OCI-M2 (cell line): Measurements from ENCODE around the gene SBNO2.
A peak's percentile ranks its signal among the peaks of the same experiment; 100 is the strongest.

Source experiments
- DNase-seq: peaks from one replicate; lab custom pipeline; 2025; ENCODE audit not compliant: unreplicated experiment; lab: John Stamatoyannopoulos, UW

Gene SBNO2

GRCh38 chr19:1106841-1107660, 67.0 kb downstream of the SBNO2 start:
- no peak for DNase-seq

DNA sequence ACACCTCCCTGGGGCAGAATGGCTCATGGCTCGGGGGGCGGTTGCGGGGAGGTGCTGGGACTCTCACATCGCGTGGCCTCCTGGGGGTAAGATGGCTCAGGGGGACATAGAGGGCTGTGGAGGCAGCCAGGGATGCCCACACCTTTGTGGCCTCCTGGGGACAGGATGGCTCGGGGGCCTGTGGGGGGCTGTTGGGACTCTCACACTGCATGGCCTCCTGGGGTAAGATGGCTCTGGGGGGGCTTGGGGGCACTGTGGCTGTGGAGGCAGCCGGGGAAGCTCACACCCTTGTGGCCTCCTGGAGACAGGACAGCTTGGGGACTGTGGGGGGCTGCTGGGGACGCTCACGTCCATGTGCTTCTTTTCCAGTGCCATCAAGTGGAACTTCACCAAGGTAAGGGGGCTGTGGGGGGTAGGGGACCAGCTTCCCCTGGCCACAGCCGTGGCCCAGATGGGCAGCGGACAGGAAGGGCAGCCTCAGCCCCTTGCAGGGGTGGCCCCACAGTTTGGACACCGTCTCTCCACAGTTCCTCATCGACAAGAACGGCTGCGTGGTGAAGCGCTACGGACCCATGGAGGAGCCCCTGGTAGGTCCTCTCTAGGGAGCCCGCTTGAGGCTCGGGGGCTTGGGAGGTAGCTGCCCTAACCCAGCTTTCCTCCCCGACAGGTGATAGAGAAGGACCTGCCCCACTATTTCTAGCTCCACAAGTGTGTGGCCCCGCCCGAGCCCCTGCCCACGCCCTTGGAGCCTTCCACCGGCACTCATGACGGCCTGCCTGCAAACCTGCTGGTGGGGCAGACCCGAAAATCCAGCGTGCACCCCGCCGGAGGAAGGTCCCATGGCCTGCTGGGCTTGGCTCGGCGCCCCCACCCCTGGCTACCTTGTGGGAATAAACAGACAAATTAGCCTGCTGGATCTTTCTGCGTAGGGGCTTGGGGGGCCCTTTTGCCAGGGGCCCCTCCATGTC, 67.9 kb downstream of the SBNO2 start:
- no peak for DNase-seq

DNA sequence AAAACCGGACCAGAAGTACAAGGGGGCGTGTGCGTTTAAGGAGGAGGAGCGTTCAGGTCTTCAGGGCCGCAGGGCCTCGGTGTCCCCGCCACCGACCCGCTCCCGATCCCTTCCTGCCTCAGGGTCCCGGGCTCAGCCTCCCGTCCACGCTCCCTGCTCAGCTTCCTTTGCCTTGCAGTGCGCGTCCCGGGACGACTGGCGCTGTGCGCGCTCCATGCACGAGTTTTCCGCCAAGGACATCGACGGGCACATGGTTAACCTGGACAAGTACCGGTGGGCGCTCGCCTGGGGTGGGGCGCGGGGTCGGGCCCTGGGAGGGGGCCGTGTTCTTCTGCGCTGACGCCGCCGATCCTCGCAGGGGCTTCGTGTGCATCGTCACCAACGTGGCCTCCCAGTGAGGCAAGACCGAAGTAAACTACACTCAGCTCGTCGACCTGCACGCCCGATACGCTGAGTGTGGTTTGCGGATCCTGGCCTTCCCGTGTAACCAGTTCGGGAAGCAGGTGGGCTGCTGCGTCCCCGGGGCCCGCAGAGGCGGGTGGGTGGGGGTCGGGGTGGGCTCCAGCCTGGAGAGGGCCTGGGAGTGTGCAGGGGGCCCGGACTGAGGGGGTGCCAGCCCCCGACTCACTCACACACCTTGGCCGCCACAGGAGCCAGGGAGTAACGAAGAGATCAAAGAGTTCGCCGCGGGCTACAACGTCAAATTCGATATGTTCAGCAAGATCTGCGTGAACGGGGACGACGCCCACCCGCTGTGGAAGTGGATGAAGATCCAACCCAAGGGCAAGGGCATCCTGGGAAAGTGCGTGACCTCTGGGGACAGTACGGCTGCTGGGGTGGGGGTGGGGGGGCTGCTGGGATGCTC, 68.8 kb downstream of the SBNO2 start:
- no peak for DNase-seq

DNA sequence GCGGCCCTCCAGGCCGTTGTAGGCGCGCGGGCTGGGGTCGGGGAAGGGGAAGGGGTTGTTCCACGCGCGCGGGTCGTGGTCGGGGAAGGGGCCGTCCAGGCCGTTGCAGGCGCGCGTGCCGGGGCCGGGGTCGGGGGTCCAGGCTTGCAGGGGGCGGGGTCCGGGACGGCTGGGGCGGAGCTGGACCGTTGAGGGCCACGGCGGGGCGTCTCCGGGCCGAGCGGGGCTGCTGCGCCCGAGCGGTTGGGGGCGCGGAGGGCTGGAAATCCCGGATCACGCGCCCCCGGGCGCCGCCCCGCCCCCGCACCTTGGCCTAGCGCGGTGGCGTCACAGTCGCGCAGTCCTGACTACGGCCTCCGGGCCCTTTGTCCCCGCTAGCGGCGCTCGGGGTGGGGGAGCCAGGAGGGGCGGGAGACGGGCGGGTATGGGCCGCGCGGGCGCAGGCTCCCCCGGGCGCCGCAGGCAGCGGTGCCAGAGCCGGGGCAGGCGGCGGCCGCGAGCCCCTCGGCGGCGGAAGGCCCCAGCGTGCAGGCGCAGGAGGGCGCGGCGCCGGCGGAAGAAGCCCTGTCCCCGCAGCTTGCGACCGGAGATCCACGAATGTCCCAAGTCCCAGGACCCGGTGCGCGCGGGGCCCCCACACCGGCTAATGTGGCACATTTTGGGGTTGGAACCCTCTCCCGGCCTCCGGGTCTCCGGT, 69.6 kb downstream of the SBNO2 start:
- DNase-seq, result no peak

GRCh38 chr19:1103708-1104310, 70.3 kb downstream of the SBNO2 start, which contains the start of gene GPX4:
GPX4 (plus strand) TSS chr19:1103994; CDS start chr19:1104044, 50 bp downstream.
- peak; percentile 87 for DNase-seq

- no peak for DNase-seq
Measured at GRCh38 chr19:1103132-1103707, 70.8 kb downstream of the SBNO2 start.

- DNase-seq, result no peak
Measured at GRCh38 chr19:1102407-1103131, 71.5 kb downstream of the SBNO2 start.

- DNase-seq, result no peak
Measured at GRCh38 chr19:1101337-1101698, 72.8 kb downstream of the SBNO2 start.

DNA sequence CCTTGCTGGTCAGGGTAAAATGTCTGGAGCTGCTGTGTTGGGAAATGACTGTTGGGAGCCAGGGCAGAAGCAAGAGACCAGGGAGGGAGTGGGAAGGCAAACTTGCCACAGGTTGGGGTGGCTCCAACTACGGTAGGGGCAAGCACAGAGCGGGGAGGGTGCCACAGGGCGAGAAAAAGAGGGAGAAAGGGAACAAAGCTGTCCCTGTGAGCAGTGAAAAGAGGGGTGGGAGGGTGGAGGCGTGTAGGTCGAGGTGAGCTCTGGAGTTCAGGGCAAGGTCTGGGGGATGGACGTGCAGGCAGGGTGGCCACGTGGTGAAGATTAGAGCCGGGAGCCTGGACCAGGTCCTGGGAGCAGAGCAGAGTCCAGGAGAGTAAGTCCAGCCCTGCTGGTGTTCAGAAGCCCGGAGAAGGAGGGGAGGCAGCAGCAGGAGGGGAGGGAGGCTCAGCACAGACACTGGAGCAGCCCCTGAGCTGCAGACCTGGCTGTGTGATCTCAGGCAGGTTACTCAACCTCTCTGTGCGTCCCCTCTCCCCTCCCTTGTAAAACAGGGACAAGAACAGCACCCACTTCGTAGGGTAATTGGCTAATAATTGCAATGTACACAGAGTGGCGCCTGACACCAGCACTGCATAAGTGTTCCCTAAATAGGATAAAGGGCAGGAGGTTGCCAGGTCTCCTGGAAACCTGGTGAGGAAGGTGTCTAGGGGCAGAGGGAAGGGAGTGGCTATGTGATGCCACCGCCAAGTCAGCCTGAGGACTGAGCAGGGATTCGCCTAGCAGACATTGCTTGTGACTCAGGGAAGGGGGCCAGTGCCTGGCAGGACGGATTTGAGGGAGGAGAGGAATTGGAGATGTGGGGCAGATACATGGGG, 75.7 kb downstream of the SBNO2 start:
- DNase-seq, result no peak

DNA sequence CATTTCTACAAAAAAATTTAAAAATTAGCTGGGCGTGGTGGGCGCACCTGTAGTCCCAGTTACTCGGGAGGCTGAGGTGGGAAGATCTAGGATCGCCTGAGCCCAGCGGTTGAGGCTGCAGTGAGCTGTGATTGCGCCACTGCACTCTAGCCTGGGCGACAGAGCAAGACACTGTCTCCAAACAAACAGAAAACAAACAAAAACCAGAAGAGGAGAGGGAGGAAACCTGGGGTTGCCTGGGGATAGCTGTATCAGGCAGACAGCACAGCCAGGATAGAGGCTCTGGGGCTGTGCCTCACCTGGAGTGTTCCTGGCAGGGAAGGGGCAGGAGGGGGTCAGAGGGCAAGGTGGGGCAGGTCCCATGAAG, 76.3 kb downstream of the SBNO2 start:
- no peak for DNase-seq

DNA sequence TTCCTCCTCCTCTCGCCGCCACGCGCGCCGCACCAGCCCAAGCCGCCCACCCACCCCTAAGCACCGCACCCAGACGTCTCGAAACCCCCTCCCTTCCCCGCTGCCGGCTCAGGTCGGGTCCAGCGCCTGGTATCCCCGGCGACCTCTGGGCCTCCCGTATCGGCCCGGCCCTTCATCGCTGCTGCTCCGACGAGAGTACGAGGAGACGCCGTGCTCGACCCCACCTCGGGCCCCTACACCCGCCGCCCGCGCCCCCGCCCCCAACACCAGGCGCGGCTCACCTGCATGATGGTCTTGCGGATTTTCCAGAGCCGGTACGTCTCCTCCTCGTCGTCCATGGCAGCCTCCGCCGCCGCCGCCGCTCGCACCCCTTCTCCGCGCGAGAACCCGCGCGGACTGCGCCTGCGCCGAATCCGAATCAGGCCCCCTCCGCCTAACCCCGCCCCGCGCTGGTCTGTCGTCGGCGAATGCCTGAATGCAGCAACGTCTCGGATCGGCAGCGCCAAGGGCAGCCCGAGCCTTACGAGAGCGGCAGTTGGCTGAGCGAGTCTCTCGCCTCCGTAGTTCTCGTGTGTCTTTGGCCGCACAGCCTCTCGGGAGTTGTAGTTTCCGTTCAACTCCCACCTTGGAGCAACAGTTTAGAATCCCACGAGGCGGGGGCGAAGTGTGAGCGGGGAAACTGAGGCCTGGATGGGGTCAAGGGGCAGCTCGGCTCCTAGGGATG, 78.9 kb downstream of the SBNO2 start, which contains the start of gene POLR2E:
Gene POLR2E (minus strand): TSS at position 398 of the 724 bp plus-strand sequence. CDS start 60 bp downstream, at position 338.
- DNase-seq, result peak; percentile 68

GRCh38 chr19:1094655-1094977, 79.5 kb downstream of the SBNO2 start:
- no peak for DNase-seq

DNA sequence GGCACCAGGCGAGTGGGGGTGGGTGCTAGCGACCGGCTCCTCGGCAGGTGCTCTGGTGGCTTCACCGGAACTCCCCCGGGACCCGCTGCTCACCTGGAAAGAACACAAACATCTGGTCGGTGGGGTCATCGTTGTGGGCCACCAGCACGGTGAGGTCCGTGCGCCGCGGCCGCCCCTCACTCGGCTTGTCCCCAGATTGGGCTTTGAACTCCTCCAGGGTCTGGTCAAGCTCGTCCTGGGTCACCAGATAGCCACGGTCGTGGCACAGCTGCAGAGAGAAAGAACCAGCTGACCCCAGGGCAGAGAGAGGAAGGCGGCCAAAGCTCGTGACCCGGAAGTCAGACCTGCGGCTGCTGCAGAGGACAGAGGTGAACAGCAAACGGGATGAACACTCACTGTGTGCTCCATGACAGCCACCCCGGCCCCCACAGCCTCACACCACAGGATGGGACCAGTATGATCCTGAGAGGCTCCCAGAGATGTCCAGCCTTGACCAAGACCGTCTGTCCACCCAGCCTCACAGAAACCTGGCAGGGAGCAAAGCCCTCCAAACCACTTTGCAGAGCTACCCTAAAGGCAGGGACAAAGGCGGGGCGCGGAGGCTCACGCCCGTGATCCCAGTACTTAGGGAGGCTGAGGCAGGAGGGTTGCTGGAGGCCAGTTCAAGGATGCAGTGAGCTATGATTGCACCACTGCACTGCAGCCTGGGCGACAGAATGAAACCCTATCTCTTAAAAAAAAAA, 80.1 kb downstream of the SBNO2 start:
- DNase-seq, result no peak

GRCh38 chr19:1093330-1093729, 80.7 kb downstream of the SBNO2 start:
- no peak for DNase-seq

GRCh38 chr19:1091544-1092175, 82.4 kb downstream of the SBNO2 start:
- DNase-seq, result no peak
